Measurements from ENCODE around the gene ATG13.

The ATG13 gene

GRCh38 chr11:46676436-46677158 lies 59.2 kb downstream of the ATG13 start:
- DNase-seq (ENCODE audit: low spot score): no peak

DNA sequence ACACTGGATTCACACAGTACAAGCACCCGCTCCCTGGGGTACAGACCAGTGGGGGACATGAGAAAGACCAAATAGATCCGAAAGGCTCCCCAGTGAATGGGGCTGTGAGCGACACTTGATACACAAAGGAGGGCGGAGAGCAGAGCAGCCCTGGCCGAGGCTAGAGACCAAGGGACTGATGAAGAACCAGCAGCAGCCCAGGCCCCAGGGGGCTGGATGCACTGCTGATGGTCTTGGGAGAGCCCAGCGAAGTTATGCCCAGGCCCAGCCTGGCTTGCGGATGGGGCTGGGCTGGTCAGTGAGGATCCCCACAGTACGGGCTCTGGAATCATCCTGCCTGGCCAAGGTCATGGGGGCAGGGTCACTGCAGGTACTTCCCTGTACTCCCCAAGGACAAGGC lies 59.8 kb downstream of the ATG13 start:
- no peak for DNase-seq (ENCODE audit: low spot score)

GRCh38 chr11:46677991-46678740 lies 60.8 kb downstream of the ATG13 start:
- DNase-seq (ENCODE audit: low spot score): no peak

DNA sequence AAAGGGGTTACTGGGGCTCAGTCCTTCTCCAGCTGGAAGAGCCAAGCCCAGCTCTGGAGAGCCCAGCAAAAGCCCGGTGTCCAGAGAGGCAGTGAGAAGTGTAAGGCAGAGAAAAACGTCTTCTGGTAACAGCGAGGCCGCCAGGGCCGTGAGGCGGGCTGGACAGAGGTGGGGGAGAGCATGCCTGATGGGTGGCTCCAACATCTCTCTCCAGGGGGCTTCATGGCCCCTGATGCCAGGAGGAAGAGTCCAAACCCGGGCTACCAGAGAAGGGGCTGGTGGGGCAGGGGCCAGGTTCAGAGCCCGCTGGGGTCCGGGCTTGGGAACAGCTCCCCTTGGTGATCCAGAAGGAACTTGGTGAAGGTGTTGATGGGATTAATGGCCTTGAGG lies 61.4 kb downstream of the ATG13 start:
- DNase-seq (ENCODE audit: low spot score): no peak

GRCh38 chr11:46679241-46680163 lies 62.1 kb downstream of the ATG13 start:
- DNase-seq (ENCODE audit: low spot score): no peak

GRCh38 chr11:46680164-46680760 lies 62.9 kb downstream of the ATG13 start:
- DNase-seq (ENCODE audit: low spot score): no peak

DNA sequence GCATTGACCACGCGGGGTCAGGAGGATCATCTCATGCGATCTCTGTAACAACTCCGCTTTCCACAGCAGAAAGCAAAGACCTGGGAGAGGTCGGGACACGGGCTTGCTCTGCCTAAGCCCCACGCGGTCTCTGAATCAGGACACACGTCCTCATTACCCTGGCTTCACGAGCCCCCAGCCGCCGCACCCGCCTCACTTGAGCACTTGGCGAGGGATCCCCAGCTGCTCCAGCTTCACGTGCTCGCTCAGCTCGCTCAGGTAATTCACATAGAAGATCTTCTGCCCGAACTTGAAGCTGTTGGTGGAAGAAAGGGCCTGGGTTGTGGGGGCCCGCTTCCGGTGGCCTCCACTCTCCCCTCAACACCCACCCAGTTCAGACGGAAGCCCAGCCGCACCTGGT lies 63.5 kb downstream of the ATG13 start:
- DNase-seq (ENCODE audit: low spot score): no peak

DNA sequence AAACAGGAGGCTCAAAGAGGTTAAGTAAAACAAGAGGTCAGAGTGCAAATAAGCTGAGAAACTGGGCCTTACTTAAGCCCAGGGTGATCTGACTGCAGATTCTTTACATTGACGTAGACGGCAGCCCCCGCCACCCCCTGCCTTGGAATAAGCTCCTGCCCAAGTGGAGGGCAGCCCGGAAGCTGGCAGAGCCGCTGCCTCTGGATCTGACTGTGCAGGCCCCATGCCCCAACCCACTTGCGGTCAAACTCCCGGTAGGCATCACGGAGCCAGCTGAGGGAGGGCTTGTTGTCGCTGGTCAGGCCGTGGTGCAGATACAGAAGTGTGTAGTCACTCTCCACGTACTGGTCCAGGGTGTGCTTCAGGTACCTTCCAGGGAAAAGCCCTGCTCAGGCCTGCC lies 64.5 kb downstream of the ATG13 start:
- no peak for DNase-seq (ENCODE audit: low spot score)

DNA sequence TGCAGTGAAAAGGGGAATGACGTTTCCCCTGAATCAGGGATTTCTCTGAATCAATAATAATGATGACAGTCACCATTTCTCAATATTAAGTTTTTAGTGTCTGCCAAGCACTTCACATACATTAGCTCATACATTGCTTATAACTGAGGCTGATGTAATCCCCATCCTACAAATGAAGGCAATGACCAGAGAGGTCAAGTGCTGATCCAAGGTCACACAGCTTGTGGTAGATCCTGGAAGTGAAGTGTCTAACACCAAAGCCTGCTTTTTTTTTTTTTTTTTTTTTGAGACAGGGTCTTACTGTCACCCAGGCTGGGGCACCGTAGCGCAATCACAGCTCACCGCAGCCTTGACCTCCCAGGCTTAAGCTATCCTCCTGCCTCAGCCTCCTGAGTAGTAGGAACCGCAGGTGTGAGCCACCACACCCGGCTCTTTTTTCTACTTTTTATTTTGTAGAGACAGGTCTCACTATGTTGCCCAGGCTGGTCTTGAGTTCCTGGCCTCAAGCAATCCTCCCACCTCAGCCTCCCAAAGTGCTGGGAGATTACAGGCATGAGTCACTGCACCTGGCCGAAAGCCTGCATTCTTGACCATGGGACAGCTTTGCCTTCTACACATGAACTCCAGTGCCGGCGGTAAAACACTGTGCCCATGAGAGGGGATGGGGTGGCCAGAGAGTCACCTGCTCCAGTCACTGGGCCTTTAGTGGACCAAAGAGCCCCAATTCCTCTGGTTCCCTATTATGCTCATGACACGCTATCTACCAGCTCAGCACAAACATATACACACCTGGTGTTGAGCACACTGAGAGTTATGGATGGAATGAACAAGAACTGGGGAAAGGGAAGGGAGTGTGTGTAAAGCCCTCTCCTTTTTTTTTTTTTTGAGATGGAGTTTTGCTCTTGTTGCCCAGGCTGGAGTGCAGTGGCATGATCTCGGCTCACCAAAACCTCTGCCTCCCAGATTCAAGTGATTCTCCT lies 65.7 kb downstream of the ATG13 start:
- DNase-seq (ENCODE audit: low spot score): no peak

DNA sequence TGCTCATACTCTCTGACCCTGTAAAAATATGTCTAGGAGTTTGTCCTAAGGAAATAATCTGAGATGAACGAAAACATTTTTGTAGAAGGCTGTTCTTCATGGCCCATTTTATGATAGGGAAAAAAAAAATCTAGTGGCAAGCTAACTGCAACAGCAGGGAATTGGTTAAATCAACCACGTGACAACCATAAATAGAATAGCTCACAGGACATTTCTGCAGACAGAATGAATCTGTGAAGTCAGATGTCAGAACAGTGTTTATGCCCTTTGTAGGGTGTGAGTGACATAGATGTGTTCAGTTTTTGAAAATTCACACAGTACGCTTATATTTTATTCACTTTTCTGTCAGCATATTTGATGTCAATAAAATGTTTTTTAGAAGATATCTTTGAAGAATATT lies 67.0 kb downstream of the ATG13 start:
- no peak for DNase-seq (ENCODE audit: low spot score)

DNA sequence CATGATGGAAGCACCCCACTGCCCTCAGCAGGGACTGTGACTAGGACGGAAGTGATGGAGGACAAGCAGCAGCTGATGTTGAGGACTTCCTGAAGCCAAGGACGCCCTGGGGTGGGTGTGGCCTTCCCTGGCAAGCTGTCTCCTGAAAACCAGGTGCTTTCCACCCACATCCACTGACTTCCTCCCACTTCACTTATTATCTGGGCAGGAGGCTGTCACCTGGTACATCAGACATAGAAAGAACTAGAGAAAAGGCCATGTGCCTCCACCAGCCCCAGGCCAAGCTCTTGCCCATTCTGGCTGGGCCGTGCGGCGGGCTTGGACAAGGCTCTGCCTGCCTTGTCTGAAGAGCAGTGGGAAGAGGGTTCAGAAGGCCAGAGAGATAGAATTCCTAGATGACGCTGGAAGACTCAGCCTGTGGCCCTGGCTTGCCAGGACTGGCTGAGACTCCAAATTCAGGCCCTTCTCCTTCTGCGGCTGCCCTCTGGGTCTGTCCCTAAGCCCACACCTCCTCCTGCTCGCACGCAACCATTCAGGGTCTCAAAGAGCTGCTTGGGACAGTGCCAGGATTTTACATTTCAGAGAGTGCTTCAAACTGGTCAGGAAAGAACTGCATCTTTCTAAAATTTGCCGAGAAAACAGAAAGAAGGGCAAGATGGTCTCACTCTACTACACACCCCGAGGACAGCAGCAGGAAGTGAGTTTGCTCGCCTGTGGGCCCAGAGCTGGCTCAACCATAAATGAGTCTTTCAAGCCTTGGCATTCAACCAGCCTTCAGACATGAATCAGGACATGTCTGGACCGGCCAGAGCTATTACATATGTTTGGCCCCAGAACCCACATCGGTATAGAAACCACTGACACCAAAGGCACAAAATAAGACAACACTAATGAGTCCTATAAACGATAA lies 69.8 kb downstream of the ATG13 start:
- no peak for DNase-seq (ENCODE audit: low spot score)

- DNase-seq (ENCODE audit: low spot score): no peak
These were observed 73.3 kb downstream of the ATG13 start for GRCh38 chr11:46690702-46691101.

DNA sequence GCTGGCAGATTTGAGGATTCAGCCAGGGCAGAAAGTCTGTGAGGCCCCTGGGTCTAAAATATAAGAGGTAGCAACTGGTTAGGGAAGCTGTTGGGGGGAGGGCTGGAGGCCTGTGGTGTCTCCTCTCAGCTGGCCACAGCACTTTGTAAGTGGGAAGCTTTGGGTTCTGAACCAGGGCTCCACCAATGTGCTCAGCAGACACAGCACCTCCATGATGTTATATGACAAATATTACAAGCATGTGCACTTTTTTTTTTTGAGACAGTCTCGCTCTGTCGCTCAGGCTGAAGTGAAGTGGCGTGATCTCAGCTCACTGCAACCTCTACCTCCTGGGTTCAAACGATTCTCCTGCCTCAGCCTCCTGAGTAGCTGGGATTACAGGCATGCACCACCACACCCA lies 75.1 kb downstream of the ATG13 start:
- DNase-seq (ENCODE audit: low spot score): no peak

DNA sequence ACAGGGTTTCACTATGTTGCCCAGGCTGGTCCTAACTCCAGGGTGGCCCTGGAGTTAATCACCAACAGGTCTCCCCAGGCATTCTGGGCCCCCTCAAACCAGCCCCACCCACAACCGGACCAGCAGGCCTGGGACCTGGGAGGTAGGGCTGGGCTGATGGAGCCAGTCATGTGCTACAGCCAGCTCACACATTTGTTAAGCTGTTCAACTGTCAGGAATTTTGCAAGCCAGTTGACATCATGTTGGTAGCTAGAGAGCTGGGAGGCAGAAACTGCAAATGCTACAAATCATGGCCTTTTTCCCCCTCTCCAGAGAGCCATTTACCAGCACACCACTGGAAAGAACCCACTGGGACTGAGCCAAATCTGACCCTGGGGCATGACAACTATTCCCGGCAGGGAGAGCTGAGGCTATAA lies 76.3 kb downstream of the ATG13 start:
- DNase-seq (ENCODE audit: low spot score): no peak

- DNase-seq (ENCODE audit: low spot score): no peak
These were observed 76.7 kb downstream of the ATG13 start for GRCh38 chr11:46694072-46694471.

- no peak for DNase-seq (ENCODE audit: low spot score)
These were observed 77.3 kb downstream of the ATG13 start for GRCh38 chr11:46694607-46695006.

DNA sequence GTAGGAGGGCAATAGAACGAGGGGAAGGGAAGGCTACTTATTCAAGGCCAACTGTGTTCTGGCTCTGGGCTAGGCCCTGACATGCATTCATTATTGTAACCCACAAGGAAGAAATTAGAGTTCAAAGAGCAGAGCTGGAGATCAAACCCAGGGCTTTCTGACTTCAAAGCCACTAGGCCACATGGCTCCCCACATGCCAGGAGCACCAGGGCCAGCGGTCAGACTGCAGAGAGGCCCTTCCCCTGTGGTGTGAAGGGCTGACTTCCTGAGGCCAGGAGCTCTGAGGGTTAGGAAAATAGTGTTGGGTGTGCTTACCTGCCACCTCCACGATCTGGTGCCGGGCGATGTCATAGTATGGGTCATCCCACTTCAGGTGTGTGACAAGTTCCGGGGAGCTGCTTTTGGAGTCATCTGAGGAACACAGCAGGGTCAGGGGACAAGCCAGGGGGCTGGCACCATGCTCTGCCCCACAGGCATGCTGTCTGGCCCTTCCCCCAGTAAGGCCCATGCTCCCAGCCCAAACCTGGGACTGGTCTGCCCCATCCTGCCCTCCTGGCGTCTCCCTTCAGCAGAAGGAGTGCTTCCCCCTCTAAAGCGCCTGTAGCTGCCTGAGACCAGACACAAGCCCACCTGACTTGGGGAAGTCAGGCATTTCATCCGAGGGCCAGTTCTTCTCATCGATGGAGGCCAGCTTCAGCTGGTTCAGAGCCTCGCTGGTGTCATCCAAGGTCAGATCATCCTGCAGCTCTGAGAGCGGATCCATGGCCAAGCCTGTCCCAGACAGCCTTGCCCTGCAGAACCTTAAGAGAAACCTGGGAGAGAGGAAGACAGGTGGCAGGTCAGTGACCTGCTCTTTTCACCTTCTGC lies 78.2 kb downstream of the ATG13 start:
- no peak for DNase-seq (ENCODE audit: low spot score)

DNA sequence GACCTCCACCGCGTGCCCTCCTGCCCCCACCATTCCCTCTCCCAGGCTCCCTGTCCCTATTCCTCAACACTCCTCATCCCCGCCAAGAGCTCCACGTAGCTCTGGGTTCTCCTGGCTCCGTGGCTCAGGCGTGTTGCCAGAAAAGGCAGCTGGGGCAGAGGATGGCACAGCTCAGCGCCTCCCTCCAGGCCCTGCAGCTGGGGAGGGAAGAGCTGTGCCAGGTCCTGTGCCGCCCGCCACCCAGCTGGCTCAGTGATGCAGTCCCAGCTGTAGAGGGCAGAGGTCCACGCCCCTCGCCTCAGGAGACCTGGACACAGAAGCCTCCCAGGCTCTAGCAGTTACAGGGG lies 78.8 kb downstream of the ATG13 start:
- DNase-seq (ENCODE audit: low spot score): no peak

- DNase-seq (ENCODE audit: low spot score): no peak
These were observed 80.0 kb downstream of the ATG13 start for GRCh38 chr11:46697303-46697702.
